ENCODE data around the gene GGTLC1. TPM values are rescaled to one million over a fixed set of nuclear protein-coding genes. Genes with fewer than 3 reads are reported as not detected.
"Not testable (repeated sequence)": the region's sequence is repeated elsewhere in the genome, so short reads cannot be mapped to it uniquely, and the experiment has no call there.

GGTLC1 gene
- polyA plus RNA-seq, 2 of the 4 experiments (the other 2 are of a cell fraction): not detected

GRCh38 chr20:23998844-23999243 is 10.3 kb upstream of the GGTLC1 start:
- ATAC-seq (no peak), DNase-seq (ENCODE audit: low read depth in 1 of 2, low spot score in 1 of 2) (no peak), FAIRE-seq (no peak)
- H3K9me3 ChIP-seq: no peaks in the 10 kb centered on the region
- no peak overlapping the region for H3K27ac ChIP-seq
- CTCF ChIA-PET: interaction anchor here (0.9 to 1.7 kb wide), 4 partner anchors 14 to 224 kb away, joined by 3 to 4 read pairs (median 3); no protein-coding TSS in a partner anchor
- no peak overlapping the region for H3K4me3 ChIP-seq
- H3K4me2 ChIP-seq: no peak overlapping the region
- TF ChIP-seq BHLHE40 (IDR thresholded peaks at IDR 0.05; ENCODE audit: low read depth, low read length): no peak
- TF ChIP-seq TFCP2L1 (CRISPR knock-in tag; IDR thresholded peaks at IDR 0.05): no peak
- 58% methylated on average over 4 of the region's 4 CpGs for WGBS (ENCODE audit: missing lambda C conversion rate)
- POLR2A ChIA-PET: no interaction called here
- no peaks in the 10 kb centered on the region for H3K4me1 ChIP-seq

- FAIRE-seq: no peak
These were observed 9.8 kb upstream of the GGTLC1 start for GRCh38 chr20:23998392-23998791.

DNA sequence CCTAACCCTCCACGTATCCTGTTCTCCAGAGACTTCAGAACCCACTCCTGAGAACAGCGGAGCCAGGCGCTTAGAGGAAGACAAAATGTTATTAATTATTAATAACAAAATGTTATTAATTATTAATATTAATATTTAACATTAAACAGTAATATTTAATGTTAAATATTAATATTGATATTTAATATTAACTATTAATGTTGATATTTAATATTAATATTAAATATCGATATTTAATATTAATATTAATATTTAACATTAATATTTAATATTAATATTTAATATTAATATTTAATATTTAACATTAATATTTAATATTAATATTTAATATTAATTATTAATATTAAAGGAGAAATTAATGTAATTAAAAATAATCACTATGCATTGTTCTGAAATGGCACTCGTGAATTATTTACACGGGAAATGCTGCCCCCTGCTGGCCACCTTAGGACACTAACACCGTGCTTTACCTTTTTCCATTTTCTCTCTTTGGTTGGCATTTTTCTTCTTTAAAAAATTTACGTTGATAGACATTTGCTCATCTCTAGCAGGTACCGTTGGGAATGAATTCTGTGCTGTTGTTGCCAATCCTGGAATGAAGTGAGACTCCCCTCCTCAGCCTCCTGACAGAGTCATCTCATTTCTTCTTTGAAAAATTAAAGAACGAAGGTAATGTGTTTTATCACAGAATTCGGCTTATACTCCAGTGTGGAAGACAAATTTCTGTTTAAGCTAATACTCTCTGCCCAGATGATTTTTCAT is 7.5 kb upstream of the GGTLC1 start:
- ChIA-PET CTCF (interaction anchor here (0.7 to 2.2 kb wide), 23 partner anchors 11 to 936 kb away, joined by 3 to 7 read pairs (median 3); no protein-coding TSS in a partner anchor), POLR2A (no interaction called here)
- 42% methylated on average over 11 of the region's 11 CpGs for WGBS (ENCODE audit: missing lambda C conversion rate)
- Histone ChIP-seq H3K4me3 (no peak overlapping the region), H3K4me2 (no peak overlapping the region), H3K4me1 (no peaks in the 10 kb centered on the region), H3K9me3 (no peaks in the 10 kb centered on the region), H3K27ac (no peak overlapping the region)
- no peak for FAIRE-seq
- DNase-seq (ENCODE audit: low read depth in 1 of 2, low spot score in 1 of 2): peak in 1 of 2 experiments; percentile 42
- ATAC-seq: peak in 1 of 2 experiments; percentile 58; a peak in 3 of 6 replicates
- TF ChIP-seq ESRRA (IDR thresholded peaks at IDR 0.05; ENCODE audit: borderline replicate concordance, low read length) (no peak), SMC3 (IDR thresholded peaks at IDR 0.05) (peak; percentile 71), RAD21 (conservative IDR thresholded peaks at IDR 0.05 in 1 of 2, IDR thresholded peaks at IDR 0.05 in 1 of 2) (peak; percentile 67 to 68)
- TF ChIP-seq, protein P1, sequence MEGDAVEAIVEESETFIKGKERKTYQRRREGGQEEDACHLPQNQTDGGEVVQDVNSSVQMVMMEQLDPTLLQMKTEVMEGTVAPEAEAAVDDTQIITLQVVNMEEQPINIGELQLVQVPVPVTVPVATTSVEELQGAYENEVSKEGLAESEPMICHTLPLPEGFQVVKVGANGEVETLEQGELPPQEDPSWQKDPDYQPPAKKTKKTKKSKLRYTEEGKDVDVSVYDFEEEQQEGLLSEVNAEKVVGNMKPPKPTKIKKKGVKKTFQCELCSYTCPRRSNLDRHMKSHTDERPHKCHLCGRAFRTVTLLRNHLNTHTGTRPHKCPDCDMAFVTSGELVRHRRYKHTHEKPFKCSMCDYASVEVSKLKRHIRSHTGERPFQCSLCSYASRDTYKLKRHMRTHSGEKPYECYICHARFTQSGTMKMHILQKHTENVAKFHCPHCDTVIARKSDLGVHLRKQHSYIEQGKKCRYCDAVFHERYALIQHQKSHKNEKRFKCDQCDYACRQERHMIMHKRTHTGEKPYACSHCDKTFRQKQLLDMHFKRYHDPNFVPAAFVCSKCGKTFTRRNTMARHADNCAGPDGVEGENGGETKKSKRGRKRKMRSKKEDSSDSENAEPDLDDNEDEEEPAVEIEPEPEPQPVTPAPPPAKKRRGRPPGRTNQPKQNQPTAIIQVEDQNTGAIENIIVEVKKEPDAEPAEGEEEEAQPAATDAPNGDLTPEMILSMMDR (IDR thresholded peaks at IDR 0.05): peak; percentile 86

More at GRCh38 chr20:23998392-23998791, 9.8 kb upstream of the GGTLC1 start:
- Histone ChIP-seq H3K4me1 (no peaks in the 10 kb centered on the region), H3K4me3 (no peak overlapping the region), H3K27ac (no peak overlapping the region), H3K9me3 (no peaks in the 10 kb centered on the region), H3K4me2 (no peak overlapping the region)
- WGBS (ENCODE audit: missing lambda C conversion rate): 63% methylated on average over 8 of the region's 8 CpGs
- DNase-seq (ENCODE audit: low read depth in 1 of 2, low spot score in 1 of 2) (no peak), ATAC-seq (peak in 1 of 2 experiments; percentile 30; a peak in 1 of 6 replicates)
- ChIA-PET POLR2A (no interaction called here), CTCF (interaction anchor here (1.1 to 2.2 kb wide), 4 partner anchors 61 to 330 kb away, joined by 3 to 7 read pairs (median 4); no protein-coding TSS in a partner anchor)
- TF ChIP-seq ESRRA (IDR thresholded peaks at IDR 0.05; ENCODE audit: borderline replicate concordance, low read length): no peak
- TF ChIP-seq, protein P1 (IDR thresholded peaks at IDR 0.05): no peak
- TF ChIP-seq EHMT2 (IDR thresholded peaks at IDR 0.05; ENCODE audit: low read depth): no peak
- no peak for TF ChIP-seq HOXB5 (CRISPR knock-in tag; IDR thresholded peaks at IDR 0.05)

GRCh38 chr20:23995291-23995690 is 6.7 kb upstream of the GGTLC1 start:
- H3K4me1 ChIP-seq; H3K4me2 ChIP-seq; H3K9me3 ChIP-seq; FAIRE-seq; ATAC-seq; H3K27ac ChIP-seq; DNase-seq (ENCODE audit: low read depth in 1 of 2, low spot score in 1 of 2); POLR2A ChIA-PET; H3K4me3 ChIP-seq: not testable (repeated sequence)
- CTCF ChIA-PET: interaction anchor here (0.6 kb wide), 1 partner anchor 57 kb away, joined by 4 read pairs; no protein-coding TSS in a partner anchor
- 83% methylated on average over 6 of the region's 6 CpGs for WGBS (ENCODE audit: missing lambda C conversion rate)

GRCh38 chr20:23994001-23994633 is 5.5 kb upstream of the GGTLC1 start:
- POLR2A ChIA-PET; H3K4me3 ChIP-seq; H3K27ac ChIP-seq; ATAC-seq; H3K4me2 ChIP-seq; FAIRE-seq; H3K4me1 ChIP-seq; H3K9me3 ChIP-seq; DNase-seq (ENCODE audit: low read depth in 1 of 2, low spot score in 1 of 2): not testable (repeated sequence)
- CTCF ChIA-PET: interaction anchor here (1.8 kb wide), 1 partner anchor 56 kb away, joined by 10 read pairs; no protein-coding TSS in a partner anchor
- WGBS (ENCODE audit: missing lambda C conversion rate): 90% methylated on average over 11 of the region's 14 CpGs

DNA sequence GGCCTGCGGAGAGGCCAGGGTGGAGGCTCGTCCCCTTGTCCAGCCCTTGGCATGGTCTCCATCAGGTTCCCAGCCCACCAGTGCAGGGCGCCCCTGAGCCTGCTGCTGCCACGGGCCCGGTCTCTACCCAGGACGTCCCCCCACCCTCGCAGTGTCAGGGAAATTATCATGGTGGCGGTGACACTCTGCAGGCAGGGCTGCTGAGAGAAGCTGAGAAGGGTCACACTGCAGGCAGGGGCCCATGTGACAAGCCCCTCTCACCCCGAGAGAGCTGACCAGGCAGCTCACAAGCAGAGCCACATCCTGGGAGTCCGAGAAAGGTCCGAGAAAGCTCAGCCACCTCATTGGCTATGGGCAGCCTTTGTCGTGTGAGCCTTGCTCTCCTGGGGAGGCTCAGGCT is 4.9 kb upstream of the GGTLC1 start:
- H3K4me1 ChIP-seq; H3K4me3 ChIP-seq; H3K9me3 ChIP-seq; H3K27ac ChIP-seq; POLR2A ChIA-PET; DNase-seq (ENCODE audit: low read depth in 1 of 2, low spot score in 1 of 2); FAIRE-seq; H3K4me2 ChIP-seq; ATAC-seq: not testable (repeated sequence)
- WGBS (ENCODE audit: missing lambda C conversion rate): 67% methylated on average over 9 of the region's 12 CpGs
- CTCF ChIA-PET: interaction anchor here (1.8 kb wide), 1 partner anchor 55 kb away, joined by 10 read pairs; no protein-coding TSS in a partner anchor

- CTCF ChIA-PET; POLR2A ChIA-PET; FAIRE-seq; H3K4me1 ChIP-seq; ATAC-seq; H3K27ac ChIP-seq; H3K9me3 ChIP-seq; H3K4me3 ChIP-seq; H3K4me2 ChIP-seq; DNase-seq (ENCODE audit: low read depth in 1 of 2, low spot score in 1 of 2): not testable (repeated sequence)
- WGBS (ENCODE audit: missing lambda C conversion rate): 84% methylated on average over 11 of the region's 12 CpGs
These were observed 1.7 kb upstream of the GGTLC1 start for GRCh38 chr20:23990296-23990695.

Measured in A549 (cell line).